K562 (cell line): ENCODE measurements around the gene TULP4. TPM values are rescaled to one million over a fixed set of nuclear protein-coding genes. Genes with fewer than 3 reads are reported as not detected.
A peak's percentile ranks its signal among the peaks of the same experiment; 100 is the strongest.

Experiments
- ATAC-seq: fragments of 200-7000 bp; cut with Tn5 transposase; 3 replicates; pipeline ENCODE4 v1.9.1; 2020; ENCODE audit warnings: moderate library complexity
- BruUV-seq: library from RNA; stranded (reverse); fragments of 400-500 nt; replicated peaks from 2 replicates; lab custom pipeline; 2021; lab: Mats Ljungman, UMichigan
- CTCF ChIA-PET: fragments of 300-600 bp; formaldehyde crosslinking; extraction: SDS; loops from one replicate; lab custom pipeline; 2021; ENCODE audit warnings: low intra/inter-chr PET ratio; lab: Yijun Ruan, JAX
- POLR2A ChIA-PET: fragments of 300-600, 350-650 bp; sonication (Branson Sonifier 250); formaldehyde crosslinking; extraction: SDS; loops from one replicate; lab custom pipeline; 2021; ENCODE audit warnings: antibody characterized with exemption, inconsistent platforms; lab: Yijun Ruan, JAX
- DNase-seq, 4 experiments: peaks; one replicate each; pipeline versions ENCODE4 v3.0.0 to v3.0.0-alpha.2; 2011 to 2018; ENCODE audit warnings: low spot score in 3 of 4, mixed read lengths in 3 of 4; ENCODE audit errors: extremely low read depth in 1 of 4
- FAIRE-seq: peaks from 2 replicates; lab custom pipeline; 2011; peaks lifted over from hg19 to GRCh38; lab: Jason Lieb, UNC
- H2AFZ ChIP-seq: 2 replicates; pipeline ENCODE4 v1.6.0; 2011; ENCODE audit warnings: low read depth, low read length, control low read depth, inconsistent platforms
- H3K27ac ChIP-seq: fragments of 200-600 bp; 3 replicates; pipeline ENCODE4 v1.8.0; 2011; ENCODE audit warnings: low read depth, mild to moderate bottlenecking, control low read depth, inconsistent platforms, low read length, moderate library complexity, mixed read lengths; ENCODE audit errors: extremely low read depth
- H3K27me3 ChIP-seq, 2 experiments: fragments of 300-600 bp in 1 of 2; 2 replicates in 1 of 2; 3 replicates in 1 of 2; pipeline versions ENCODE4 v1.6.0 to v1.8.0; 2011; ENCODE audit warnings: inconsistent platforms in 2 of 2, low read length in 2 of 2, mild to moderate bottlenecking in 1 of 2, mixed read lengths in 1 of 2, moderate library complexity in 1 of 2; ENCODE audit not compliant: control insufficient read depth in 2 of 2, insufficient read depth in 2 of 2
- H3K36me3 ChIP-seq: fragments of 300-600 bp; 3 replicates; pipeline ENCODE4 v1.8.0; 2011; ENCODE audit warnings: mild to moderate bottlenecking, low read length, inconsistent platforms; ENCODE audit not compliant: control insufficient read depth, insufficient read depth
- H3K4me1 ChIP-seq, 2 experiments: fragments of 200-600 bp in 1 of 2; replicated peaks in 1 of 2; 2 replicates in 1 of 2; 3 replicates in 1 of 2; pipeline versions ENCODE4 v1.5.1 to v1.8.0; 2011; ENCODE audit warnings: inconsistent platforms in 2 of 2, low read length in 2 of 2, mild to moderate bottlenecking in 1 of 2, mixed read lengths in 1 of 2, moderate library complexity in 1 of 2; ENCODE audit not compliant: control insufficient read depth in 2 of 2, insufficient read depth in 2 of 2
- H3K4me2 ChIP-seq: 2 replicates; pipeline ENCODE4 v1.6.1; 2011; ENCODE audit warnings: low read length, control low read depth, inconsistent platforms, mixed read lengths; ENCODE audit not compliant: insufficient read depth
- H3K4me3 ChIP-seq: fragments of 200-600 bp; sonication (generic), shearing (Covaris generic); 2 replicates; pipeline ENCODE4 v1.5.1; 2016; ENCODE audit warnings: control low read depth, inconsistent platforms
- H3K79me2 ChIP-seq: fragments of 200-600 bp; 3 replicates; pipeline ENCODE4 v1.8.0; 2011; ENCODE audit warnings: low read length, inconsistent platforms; ENCODE audit not compliant: control insufficient read depth, insufficient read depth
- H3K9ac ChIP-seq, 2 experiments: 2 replicates each; pipeline versions ENCODE4 v1.6.0 to v1.6.1; 2011; ENCODE audit warnings: low read depth in 2 of 2, low read length in 2 of 2, control low read depth in 1 of 2, inconsistent platforms in 1 of 2, mild to moderate bottlenecking in 1 of 2, mixed read lengths in 1 of 2; ENCODE audit not compliant: insufficient read depth in 1 of 2
- H3K9me1 ChIP-seq: one replicate; pipeline ENCODE4 v1.6.0; 2011; ENCODE audit warnings: inconsistent platforms, mild to moderate bottlenecking, low read length, moderate library complexity; ENCODE audit not compliant: control insufficient read depth, insufficient read depth
- H3K9me3 ChIP-seq: replicated peaks from 2 replicates; pipeline ENCODE4 v1.5.1; 2011; ENCODE audit warnings: low read depth, low read length, inconsistent platforms; ENCODE audit not compliant: control insufficient read depth, insufficient read depth
- H4K20me1 ChIP-seq: replicated peaks from 2 replicates; pipeline ENCODE4 v1.6.1; 2011; ENCODE audit warnings: low read length, inconsistent platforms, mixed read lengths; ENCODE audit not compliant: control insufficient read depth, insufficient read depth
- HDAC6 ChIP-seq: IDR thresholded peaks from 2 replicates; pipeline ENCODE4 v1.6.1; 2012; ENCODE audit warnings: low read depth, mild to moderate bottlenecking, control low read depth, inconsistent platforms, low read length, moderate library complexity
- HDAC8 ChIP-seq: fragments of 450-650 bp; IDR thresholded peaks from 2 replicates; pipeline ENCODE4 v1.6.1; 2016; ENCODE audit warnings: mild to moderate bottlenecking, missing genetic modification characterization, moderate library complexity, missing compliant biosample characterization
- KLF1 ChIP-seq: fragments of 450-650 bp; IDR thresholded peaks from 2 replicates; pipeline ENCODE4 v1.6.1; 2016; ENCODE audit warnings: missing genetic modification characterization, missing compliant biosample characterization
- SIX5 ChIP-seq, 2 experiments: IDR thresholded peaks; 2 replicates each; pipeline ENCODE4 v1.6.1; 2011; ENCODE audit warnings: low read length in 2 of 2, borderline replicate concordance in 1 of 2, low read depth in 1 of 2, mild to moderate bottlenecking in 1 of 2, moderate library complexity in 1 of 2; ENCODE audit not compliant: insufficient read depth in 1 of 2
- ZBTB26 ChIP-seq: fragments of 450-650 bp; formaldehyde crosslinking; IDR thresholded peaks from 2 replicates; pipeline ENCODE4 v1.4.0; 2022; ENCODE audit warnings: missing genetic modification characterization
- ZNF592 ChIP-seq: fragments of 450-650 bp; IDR thresholded peaks from 2 replicates; pipeline ENCODE4 v1.6.1; 2017; ENCODE audit warnings: antibody characterized with exemption, mild to moderate bottlenecking
- WGBS: fragments of 100-300 bp; shearing (Covaris generic); methylation state at CpG from one replicate; pipeline ENCODE4 v1.1.6; 2016; ENCODE audit warnings: low coverage, mixed read lengths; ENCODE audit not compliant: insufficient coverage; ENCODE audit errors: missing lambda C conversion rate; 5-methylcytosine and 5-hydroxymethylcytosine counted together
- in situ Hi-C: fragments of 300-500 bp; cut with MboI; formaldehyde crosslinking; loops from 4 replicates; pipeline ENCODE4 v1.15.0; 2018; ENCODE audit warnings: inconsistent platforms, mixed read lengths
- intact Hi-C: fragments of 100-400 bp; cut with micrococcal nuclease; formaldehyde crosslinking; loops from 2 replicates; pipeline ENCODE4 v1.14.2; 2022
- polyA plus RNA-seq, 8 experiments: library from polyadenylated mRNA; depleted of rRNA in 4 of 8; stranded (reverse) in 5 of 8; unstranded in 3 of 8; fragments of >200 nt; fragmentation: Nextera tagmentation in 2 of 8; fragmentation: Illumina TruSeq in 1 of 8; extraction: Ambion mirVana in 2 of 8; extraction: Trizol in 1 of 8; gene quantifications; 2 replicates each; pipeline versions ENCODE4 v1.2.1 to v1.2.3, GENCODE V29; 2011 to 2014; ENCODE audit warnings: inconsistent platforms in 1 of 8, missing spikeins in 1 of 8
- total RNA-seq, 7 experiments: library from RNA; depleted of rRNA in 6 of 7; stranded (reverse); fragments of >200 nt in 6 of 7; fragmentation: Illumina TruSeq in 2 of 7; extraction: Trizol in 2 of 7; gene quantifications; 2 replicates each; pipeline versions ENCODE4 v1.2.1 to v1.2.3, GENCODE V29; 2011 to 2021; ENCODE audit warnings: low replicate concordance in 1 of 7

The TULP4 gene
- total and polyA plus RNA-seq, 9 of the 15 experiments (the other 6 are each of a cell fraction or from before 2014, with no cell fraction given) = 1.2 to 50.4 (median 11.0) TPM

- CTCF ChIA-PET = no interaction called here
- Histone ChIP-seq H3K9me1 (no peaks in the 10 kb centered on the region), H3K27me3 (no peaks in the 10 kb centered on the region), H3K4me1 (peaks cover 21 to 30% of the 10 kb centered on the region in 2 experiments), H3K36me3 (peaks cover 17% of the 10 kb centered on the region; the same call in 2 of the 3 replicates), H3K4me3 (no peak overlapping the region), H4K20me1 (peaks cover 17% of the 10 kb centered on the region), H3K4me2 (peak overlapping the region; percentile 96), H3K9ac (peak overlapping the region in 1 of 2 experiments; percentile 83; a peak in 1 of 4 replicates), H2AFZ (peak overlapping the region; percentile 99), H3K27ac (no peak overlapping the region; the same call in 2 of the 3 replicates), H3K79me2 (peaks cover 36% of the 10 kb centered on the region), H3K9me3 (no peaks in the 10 kb centered on the region)
- POLR2A ChIA-PET = interaction anchor here (0.6 to 2.0 kb wide), 9 partner anchors 9 to 346 kb away, joined by 3 to 7 read pairs (median 3); no protein-coding TSS in a partner anchor
- in situ Hi-C loops (no loop called here), intact Hi-C loops (no loop called here)
- no peak for FAIRE-seq
- no TSS peak for BruUV-seq
- WGBS = 86% methylated on average over 14 of the region's 14 CpGs
- DNase-seq = no peak
- TF ChIP-seq ZBTB26 (CRISPR knock-in tag) = no peak
- TF ChIP-seq ZNF592 = no peak
- TF ChIP-seq KLF1 (tag) = no peak
- no peak for TF ChIP-seq SIX5 (IDR thresholded peaks at IDR 0.05; ENCODE audit: borderline replicate concordance in 1 of 2, insufficient read depth in 1 of 2, low read depth in 1 of 2, low read length in 2 of 2)
- TF ChIP-seq HDAC8 = no peak
- no peak for TF ChIP-seq HDAC6
- TF ChIP-seq, all 486 proteins: peak for 0
- ATAC-seq = no peak
Measured at GRCh38 chr6:158558415-158559306, 246.4 kb downstream of the TULP4 start.
